Liver (tissue), 3 donors: ENCODE data around the gene ATF7IP.

ENCODE experiments used
- ATF3 ChIP-seq: IDR thresholded peaks from 2 replicates; pipeline ENCODE4 v1.6.1; 2016; ENCODE audit warnings: antibody characterized with exemption
- CTCF ChIP-seq: fragments of 150-350 bp; IDR thresholded peaks from 2 replicates; pipeline ENCODE4 v1.5.1; 2017; ENCODE audit warnings: improper control_type of control experiment, low read depth, low read length; ENCODE audit not compliant: missing input control
- EGR1 ChIP-seq, 2 donors: IDR thresholded peaks; 2 replicates each; pipeline ENCODE4 v1.6.1; 2016 to 2018; ENCODE audit warnings: antibody characterized with exemption in 2 of 2, low read depth in 2 of 2
- FOXA1 ChIP-seq: IDR thresholded peaks from 2 replicates; pipeline ENCODE4 v1.6.1; 2016; ENCODE audit warnings: antibody characterized with exemption
- HNF4G ChIP-seq: IDR thresholded peaks from 2 replicates; pipeline ENCODE4 v1.6.1; 2016; ENCODE audit warnings: antibody characterized with exemption
- JUND ChIP-seq, 2 donors: IDR thresholded peaks; 2 replicates each; pipeline ENCODE4 v1.6.1; 2016; ENCODE audit warnings: antibody characterized with exemption in 2 of 2
- MAX ChIP-seq: IDR thresholded peaks from 2 replicates; pipeline ENCODE4 v1.6.1; 2016; ENCODE audit warnings: antibody characterized with exemption
- RAD21 ChIP-seq, 2 donors: IDR thresholded peaks; 2 replicates each; pipeline ENCODE4 v1.6.1; 2016; ENCODE audit warnings: antibody characterized with exemption in 2 of 2, mild to moderate bottlenecking in 2 of 2
- REST ChIP-seq: IDR thresholded peaks from 2 replicates; pipeline ENCODE4 v1.6.1; 2016; ENCODE audit warnings: antibody characterized with exemption, mild to moderate bottlenecking
- RXRA ChIP-seq, 2 donors: IDR thresholded peaks; 2 replicates each; pipeline ENCODE4 v1.6.1; 2017 to 2018; ENCODE audit warnings: antibody characterized with exemption in 2 of 2, mild to moderate bottlenecking in 1 of 2
- SP1 ChIP-seq: IDR thresholded peaks from 2 replicates; pipeline ENCODE4 v1.6.1; 2018; ENCODE audit warnings: antibody characterized with exemption, mild to moderate bottlenecking
- TAF1 ChIP-seq: conservative IDR thresholded peaks from 2 replicates; pipeline ENCODE4 v1.6.1; 2016; ENCODE audit warnings: antibody characterized with exemption, mild to moderate bottlenecking
- YY1 ChIP-seq: IDR thresholded peaks from 2 replicates; pipeline ENCODE4 v1.6.1; 2016; ENCODE audit warnings: antibody characterized with exemption, mild to moderate bottlenecking
- ZBTB33 ChIP-seq: IDR thresholded peaks from 2 replicates; pipeline ENCODE4 v1.6.1; 2016; ENCODE audit warnings: antibody characterized with exemption
- donor health status: healthy.
- donor health status: healthy.

GRCh38 chr12:14430394-14430986 lies 65.0 kb downstream of the ATF7IP start:
- TF ChIP-seq CTCF (no peak), REST (no peak), YY1 (no peak), RXRA (IDR thresholded peaks at IDR 0.05) (no peak), MAX (no peak), SP1 (no peak), EGR1 (IDR thresholded peaks at IDR 0.05; ENCODE audit: low read depth in 2 of 2) (no peak), RAD21 (IDR thresholded peaks at IDR 0.05) (no peak), JUND (IDR thresholded peaks at IDR 0.05) (no peak), ZBTB33 (no peak), TAF1 (no peak), ATF3 (no peak), FOXA1 (no peak), HNF4G (no peak)
